ENCODE data around the gene IFT81. TPM values are rescaled to one million over a fixed set of nuclear protein-coding genes. Genes with fewer than 3 reads are reported as not detected.
"Not testable (repeated sequence)": the region's sequence is repeated elsewhere in the genome, so short reads cannot be mapped to it uniquely, and the experiment has no call there.

The IFT81 gene
- total RNA-seq, 4 donors from 2014 or later: 3.6 to 12.6 (median 7.2) TPM

DNA sequence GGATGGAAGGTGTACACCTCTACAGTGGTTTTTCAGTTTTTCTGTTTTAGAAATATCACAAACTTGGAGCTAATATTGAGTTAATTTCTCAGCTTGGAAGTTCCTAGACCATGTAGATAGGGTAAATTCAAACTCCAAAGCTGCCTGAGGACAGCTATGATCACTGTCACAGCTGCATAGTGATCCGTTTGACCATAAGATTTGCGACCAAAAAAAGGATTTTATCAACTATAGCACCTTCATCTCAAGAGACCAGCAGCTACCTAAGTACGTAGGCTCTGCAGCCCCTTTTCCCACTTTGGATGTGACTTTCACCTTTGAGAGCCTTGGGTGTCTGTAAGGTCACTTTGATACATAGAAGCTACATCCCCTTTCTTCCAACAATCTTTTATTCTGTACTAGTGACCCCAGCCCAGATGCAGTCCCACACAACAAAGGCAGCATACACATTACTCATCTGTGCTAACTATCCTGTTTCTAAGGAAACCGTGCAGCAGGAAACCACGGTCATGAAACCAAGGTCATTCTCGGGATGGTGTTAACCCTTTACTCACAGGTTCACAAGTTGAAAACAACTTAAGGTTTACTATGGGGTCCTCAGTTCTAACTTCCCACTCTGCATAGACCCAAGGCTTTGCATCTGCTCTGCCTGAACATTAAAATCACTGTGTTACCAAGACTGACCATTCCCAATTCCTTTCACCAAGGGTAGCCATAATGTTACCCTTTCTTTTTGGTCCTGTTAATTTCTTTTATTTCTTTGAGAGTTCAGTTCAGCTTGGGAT is 75.4 kb downstream of the IFT81 start:
- H3K9me3 ChIP-seq: no peaks in the 10 kb centered on the region
- H3K4me1 ChIP-seq: no peaks in the 10 kb centered on the region
- H3K36me3 ChIP-seq: peaks cover 0 to 17% (median 0%) of the 10 kb centered on the region in 3 donors
- DNase-seq: no peak
- TF ChIP-seq POLR2A (IDR thresholded peaks at IDR 0.05): no peak
- TF ChIP-seq, protein P1, sequence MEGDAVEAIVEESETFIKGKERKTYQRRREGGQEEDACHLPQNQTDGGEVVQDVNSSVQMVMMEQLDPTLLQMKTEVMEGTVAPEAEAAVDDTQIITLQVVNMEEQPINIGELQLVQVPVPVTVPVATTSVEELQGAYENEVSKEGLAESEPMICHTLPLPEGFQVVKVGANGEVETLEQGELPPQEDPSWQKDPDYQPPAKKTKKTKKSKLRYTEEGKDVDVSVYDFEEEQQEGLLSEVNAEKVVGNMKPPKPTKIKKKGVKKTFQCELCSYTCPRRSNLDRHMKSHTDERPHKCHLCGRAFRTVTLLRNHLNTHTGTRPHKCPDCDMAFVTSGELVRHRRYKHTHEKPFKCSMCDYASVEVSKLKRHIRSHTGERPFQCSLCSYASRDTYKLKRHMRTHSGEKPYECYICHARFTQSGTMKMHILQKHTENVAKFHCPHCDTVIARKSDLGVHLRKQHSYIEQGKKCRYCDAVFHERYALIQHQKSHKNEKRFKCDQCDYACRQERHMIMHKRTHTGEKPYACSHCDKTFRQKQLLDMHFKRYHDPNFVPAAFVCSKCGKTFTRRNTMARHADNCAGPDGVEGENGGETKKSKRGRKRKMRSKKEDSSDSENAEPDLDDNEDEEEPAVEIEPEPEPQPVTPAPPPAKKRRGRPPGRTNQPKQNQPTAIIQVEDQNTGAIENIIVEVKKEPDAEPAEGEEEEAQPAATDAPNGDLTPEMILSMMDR (IDR thresholded peaks at IDR 0.05): no peak
- no peaks in the 10 kb centered on the region for H3K27me3 ChIP-seq
- WGBS, 2 donors: 37 to 51% methylated on average over 6 of the region's 6 CpGs
- H3K4me3 ChIP-seq: no peak overlapping the region
- no peak overlapping the region for H3K27ac ChIP-seq
- intact Hi-C loops (cut with DNase I): no loop called here

DNA sequence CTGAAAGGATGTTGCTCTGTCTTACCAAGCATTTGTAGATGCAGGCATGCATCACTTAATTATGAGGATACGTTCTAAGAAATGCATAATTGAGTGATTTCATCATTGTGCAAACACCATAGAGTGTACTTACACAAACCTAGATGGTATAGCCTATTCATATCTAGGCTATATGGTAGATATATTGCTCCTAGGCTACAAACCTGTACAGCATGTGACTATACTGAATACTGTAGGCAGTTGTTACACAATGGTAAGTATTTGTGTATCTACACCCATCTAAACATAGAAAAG is 75.9 kb downstream of the IFT81 start:
- Histone ChIP-seq H3K4me1 (no peaks in the 10 kb centered on the region), H3K36me3 (peaks cover 0 to 22% (median 0%) of the 10 kb centered on the region in 3 donors), H3K27ac (no peak overlapping the region), H3K9me3 (no peaks in the 10 kb centered on the region), H3K27me3 (no peaks in the 10 kb centered on the region), H3K4me3 (no peak overlapping the region)
- no peak for TF ChIP-seq POLR2A (IDR thresholded peaks at IDR 0.05)
- TF ChIP-seq, protein P1 (IDR thresholded peaks at IDR 0.05): no peak
- intact Hi-C loops (cut with DNase I): no loop called here
- WGBS, 2 donors: 50 to 62% methylated on average over 1 of the region's 1 CpG
- DNase-seq: no peak

DNA sequence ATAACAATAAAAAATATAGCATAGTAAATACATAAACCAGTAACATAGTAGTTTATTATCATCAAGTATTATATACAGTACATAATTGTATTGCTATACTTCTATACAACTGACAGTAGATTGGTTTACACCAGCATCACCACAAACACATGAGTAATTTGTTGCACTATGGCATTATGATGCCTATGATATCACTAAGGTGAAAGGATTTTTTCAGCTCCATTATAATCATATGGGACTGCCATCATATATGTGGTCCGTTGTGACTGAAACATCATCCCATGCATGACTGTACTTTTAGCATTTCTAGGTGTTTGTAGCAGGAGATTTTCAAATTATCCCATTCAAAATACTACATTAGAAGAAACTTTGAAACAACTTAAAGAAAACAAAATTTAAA is 77.8 kb downstream of the IFT81 start:
- Histone ChIP-seq H3K27ac (no peak overlapping the region), H3K4me1 (no peaks in the 10 kb centered on the region), H3K9me3 (no peaks in the 10 kb centered on the region), H3K36me3 (peaks cover 0 to 35% (median 0%) of the 10 kb centered on the region in 3 donors), H3K4me3 (no peak overlapping the region), H3K27me3 (no peaks in the 10 kb centered on the region)
- TF ChIP-seq POLR2A (IDR thresholded peaks at IDR 0.05): no peak
- TF ChIP-seq, protein P1 (IDR thresholded peaks at IDR 0.05): no peak
- no peak for DNase-seq
- 73 to 90% methylated on average over 1 of the region's 1 CpG for WGBS, 2 donors
- intact Hi-C loops (cut with DNase I): no loop called here

DNA sequence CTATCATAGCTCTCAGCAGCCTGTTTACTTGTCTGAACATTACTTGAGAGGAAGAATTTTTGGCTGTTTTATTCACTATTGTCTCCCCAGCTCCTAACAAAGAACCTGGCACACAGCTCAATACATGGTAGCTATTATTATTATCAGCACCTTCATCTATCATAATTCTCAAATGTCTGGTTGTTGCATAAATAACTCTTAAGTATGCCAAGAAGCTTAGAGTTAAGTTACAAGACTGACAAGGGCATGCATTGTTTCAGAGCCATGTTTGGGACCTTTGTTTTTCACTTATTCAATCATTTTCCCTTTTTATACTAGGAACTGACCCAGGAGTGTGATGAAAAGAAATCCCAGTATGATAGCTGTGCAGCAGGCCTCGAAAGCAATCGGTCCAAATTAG is 79.4 kb downstream of the IFT81 start:
- no peaks in the 10 kb centered on the region for H3K4me1 ChIP-seq
- H3K4me3 ChIP-seq: no peak overlapping the region
- H3K27me3 ChIP-seq: no peaks in the 10 kb centered on the region
- no peak overlapping the region for H3K27ac ChIP-seq
- H3K36me3 ChIP-seq: peaks cover 0 to 35% (median 0%) of the 10 kb centered on the region in 3 donors
- DNase-seq: no peak
- TF ChIP-seq, protein P1 (IDR thresholded peaks at IDR 0.05): no peak
- no peak for TF ChIP-seq POLR2A (IDR thresholded peaks at IDR 0.05)
- 84 to 92% methylated on average over 2 of the region's 2 CpGs for WGBS, 2 donors
- intact Hi-C loops (cut with DNase I): no loop called here
- no peaks in the 10 kb centered on the region for H3K9me3 ChIP-seq

DNA sequence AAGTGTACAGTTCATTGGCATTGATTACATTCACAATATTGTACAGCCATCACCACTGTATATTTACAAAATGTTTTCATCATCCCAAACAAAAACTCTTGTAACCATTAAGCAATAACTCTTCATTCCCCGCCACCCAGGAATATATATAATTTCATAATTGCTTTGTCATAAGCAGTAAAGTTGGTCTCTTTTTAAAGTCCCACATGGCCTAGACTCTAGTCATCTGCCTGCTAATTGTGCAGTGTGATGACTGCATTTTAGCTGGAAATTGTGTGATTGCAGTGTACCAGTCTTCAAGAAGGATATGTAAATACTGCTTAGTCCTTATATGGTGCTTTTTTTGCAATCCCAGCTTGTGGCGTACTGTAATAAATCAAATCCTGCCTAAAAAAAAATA is 81.8 kb downstream of the IFT81 start:
- TF ChIP-seq POLR2A (IDR thresholded peaks at IDR 0.05): no peak
- TF ChIP-seq, protein P1 (IDR thresholded peaks at IDR 0.05): no peak
- intact Hi-C loops (cut with DNase I): no loop called here
- Histone ChIP-seq H3K36me3 (peaks cover 0 to 35% (median 0%) of the 10 kb centered on the region in 3 donors), H3K4me3 (no peak overlapping the region), H3K27me3 (no peaks in the 10 kb centered on the region), H3K9me3 (no peaks in the 10 kb centered on the region), H3K4me1 (no peaks in the 10 kb centered on the region), H3K27ac (no peak overlapping the region)
- WGBS, 2 donors: 94 to 95% methylated on average over 2 of the region's 2 CpGs
- DNase-seq: no peak

DNA sequence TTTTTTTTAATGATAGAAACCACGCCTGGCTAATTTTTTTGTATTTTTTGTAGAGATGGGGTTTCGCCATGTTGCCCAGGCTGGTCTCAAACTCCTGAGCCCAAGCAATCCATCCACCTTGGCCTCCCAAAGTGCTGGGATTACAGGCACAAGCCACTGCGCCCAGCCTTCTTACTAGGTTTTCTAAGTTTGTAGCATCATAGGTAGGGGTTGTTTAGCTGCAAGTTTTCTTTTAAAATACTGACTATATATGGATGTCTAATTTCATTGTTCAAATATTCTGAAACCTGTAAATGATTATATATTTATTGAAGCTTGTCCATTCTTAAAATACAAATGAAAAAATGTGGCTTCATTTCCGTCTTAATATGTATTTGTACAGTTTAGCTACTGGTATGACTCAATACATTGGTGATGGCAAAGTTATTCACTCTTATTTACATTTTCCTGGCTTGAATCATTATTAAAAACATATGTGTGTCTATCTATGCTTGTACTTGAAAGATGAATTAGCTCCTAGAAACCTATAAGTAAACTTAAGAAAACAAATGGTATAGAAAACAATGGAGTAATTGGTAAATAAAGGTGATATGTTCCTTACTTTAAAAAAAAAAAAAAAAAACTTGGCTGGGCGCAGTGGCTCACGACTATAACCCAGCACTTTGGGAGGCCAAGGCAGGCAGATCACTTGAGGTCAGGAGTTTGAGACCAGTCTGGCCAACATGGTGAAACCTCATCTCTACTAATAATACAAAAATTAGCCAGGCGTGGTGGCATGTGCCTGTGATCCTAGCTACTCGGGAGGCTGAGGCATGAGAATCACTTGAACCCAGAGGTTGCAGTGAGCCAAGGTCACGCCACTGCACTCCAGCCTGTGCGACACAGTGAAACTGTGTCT is 87.7 kb downstream of the IFT81 start:
- 86 to 90% methylated on average over 9 to 10 of the region's 10 CpGs for WGBS, 2 donors
- intact Hi-C loops (cut with DNase I); H3K36me3 ChIP-seq; H3K4me1 ChIP-seq; H3K4me3 ChIP-seq; H3K27ac ChIP-seq; H3K9me3 ChIP-seq; H3K27me3 ChIP-seq; DNase-seq: not testable (repeated sequence)
